H1 (cell line): ENCODE measurements around the gene TMEM250. TPM values are rescaled to one million over a fixed set of nuclear protein-coding genes. Genes with fewer than 3 reads are reported as not detected.

Source experiments
- CTCF ChIA-PET: fragments of 300-600 bp; sonication (Branson Sonifier 250); formaldehyde crosslinking; loops from one replicate; lab custom pipeline; 2021; ENCODE audit not compliant: partially characterized antibody; lab: Charles Lee
- POLR2A ChIA-PET: fragments of 300-600 bp; sonication (Branson Sonifier 250); formaldehyde crosslinking; loops from one replicate; lab custom pipeline; 2021; ENCODE audit warnings: inconsistent platforms; ENCODE audit not compliant: partially characterized antibody; lab: Charles Lee
- DNase-seq, 2 experiments: peaks; one replicate each; pipeline versions ENCODE4 v3.0.0 to v3.0.0-alpha.2; 2010 to 2022; ENCODE audit warnings: low spot score in 2 of 2, low read depth in 1 of 2, mixed read lengths in 1 of 2
- FAIRE-seq: peaks from 2 replicates; lab custom pipeline; 2011; peaks lifted over from hg19 to GRCh38; lab: Jason Lieb, UNC
- H2AFZ ChIP-seq: 2 replicates; pipeline ENCODE4 v1.8.1; 2012; ENCODE audit warnings: low read length, inconsistent platforms
- H2AK5ac ChIP-seq: 2 replicates; pipeline ENCODE4 v1.6.1; 2013; ENCODE audit warnings: low read depth, low read length
- H2BK120ac ChIP-seq: replicated peaks from 2 replicates; pipeline ENCODE3; 2013; ENCODE audit warnings: low read depth, low read length, inconsistent platforms
- H2BK12ac ChIP-seq: 2 replicates; pipeline ENCODE4 v1.6.1; 2013; ENCODE audit warnings: low read depth, low read length
- H2BK15ac ChIP-seq: 2 replicates; pipeline ENCODE4 v1.6.1; 2013; ENCODE audit warnings: low read length
- H2BK20ac ChIP-seq: 2 replicates; pipeline ENCODE4 v1.6.1; 2013; ENCODE audit warnings: low read length
- H2BK5ac ChIP-seq: 2 replicates; pipeline ENCODE4 v1.6.1; 2013; ENCODE audit warnings: low read depth, low read length
- H3K14ac ChIP-seq: 2 replicates; pipeline ENCODE4 v1.6.1; 2013; ENCODE audit warnings: inconsistent platforms; ENCODE audit not compliant: insufficient read length
- H3K18ac ChIP-seq: 2 replicates; pipeline ENCODE4 v1.6.1; 2013; ENCODE audit warnings: low read length; ENCODE audit errors: extremely low read depth
- H3K23ac ChIP-seq: 2 replicates; pipeline ENCODE4 v1.6.1; 2013; ENCODE audit warnings: inconsistent platforms; ENCODE audit not compliant: insufficient read length
- H3K23me2 ChIP-seq: 2 replicates; pipeline ENCODE4 v1.6.1; 2013; ENCODE audit warnings: low read depth, low read length
- H3K27ac ChIP-seq: 2 replicates; pipeline ENCODE4 v1.6.1; 2011; ENCODE audit warnings: low read depth, low read length, inconsistent platforms
- H3K27me3 ChIP-seq, 4 experiments: replicated peaks in 1 of 4; 1 replicate in 1 of 4; 2 replicates in 3 of 4; pipeline versions ENCODE4 v1.6.1 to v1.8.1; 2011 to 2013; ENCODE audit warnings: low read length in 3 of 4, mild to moderate bottlenecking in 3 of 4, inconsistent platforms in 2 of 4, mixed read lengths in 2 of 4, moderate library complexity in 1 of 4; ENCODE audit not compliant: control insufficient read depth in 3 of 4, insufficient read depth in 3 of 4; ENCODE audit errors: extremely low read depth in 1 of 4
- H3K36me3 ChIP-seq, 4 experiments: 2 replicates each; pipeline versions ENCODE4 v1.6.1 to v1.8.1; 2011 to 2013; ENCODE audit warnings: mild to moderate bottlenecking in 4 of 4, low read length in 3 of 4, moderate library complexity in 2 of 4, control low read depth in 1 of 4, inconsistent platforms in 1 of 4; ENCODE audit not compliant: insufficient read depth in 4 of 4, control insufficient read depth in 2 of 4
- H3K4ac ChIP-seq: replicated peaks from 2 replicates; pipeline ENCODE3; 2013; ENCODE audit warnings: low read length, low read depth, mixed read lengths, inconsistent platforms; ENCODE audit not compliant: insufficient read length
- H3K4me1 ChIP-seq, 4 experiments: replicated peaks in 1 of 4; 1 replicate in 1 of 4; 2 replicates in 3 of 4; pipeline versions ENCODE4 v1.6.1 to v1.8.1; 2011 to 2013; ENCODE audit warnings: low read length in 3 of 4, inconsistent platforms in 2 of 4, mixed read lengths in 1 of 4; ENCODE audit not compliant: insufficient read depth in 4 of 4, control insufficient read depth in 3 of 4
- H3K4me2 ChIP-seq, 2 experiments: 2 replicates each; pipeline versions ENCODE4 v1.6.1 to v1.8.1; 2011 to 2013; ENCODE audit warnings: low read depth in 2 of 2, low read length in 2 of 2, control low read depth in 1 of 2, inconsistent platforms in 1 of 2, mild to moderate bottlenecking in 1 of 2; ENCODE audit not compliant: insufficient read depth in 1 of 2
- H3K4me3 ChIP-seq, 4 experiments: fragments of 200-600, 300-600 bp in 1 of 4; sonication (generic), shearing (Covaris generic), sonication (Bioruptor Twin) in 1 of 4; 2 replicates each; pipeline versions ENCODE4 v1.5.1 to v1.8.1; 2011 to 2016; ENCODE audit warnings: low read length in 4 of 4, low read depth in 3 of 4, control low read depth in 2 of 4, inconsistent platforms in 2 of 4, mild to moderate bottlenecking in 2 of 4, mixed read lengths in 1 of 4, moderate library complexity in 1 of 4; ENCODE audit not compliant: insufficient read depth in 2 of 4; ENCODE audit errors: extremely low read depth in 1 of 4
- H3K56ac ChIP-seq: replicated peaks from 2 replicates; pipeline ENCODE3; 2013; ENCODE audit warnings: low read depth, mild to moderate bottlenecking, mixed read lengths, low read length, inconsistent platforms; ENCODE audit not compliant: insufficient read length
- H3K79me1 ChIP-seq: 2 replicates; pipeline ENCODE4 v1.6.1; 2013; ENCODE audit warnings: low read depth, low read length, control low read depth
- H3K79me2 ChIP-seq, 2 experiments: 2 replicates each; pipeline versions ENCODE4 v1.6.1 to v1.8.1; 2012 to 2013; ENCODE audit warnings: low read length in 2 of 2, mild to moderate bottlenecking in 2 of 2, inconsistent platforms in 1 of 2; ENCODE audit not compliant: insufficient read depth in 2 of 2, control insufficient read depth in 1 of 2
- H3K9ac ChIP-seq, 4 experiments: replicated peaks in 1 of 4; 1 replicate in 1 of 4; 2 replicates in 3 of 4; pipeline versions ENCODE4 v1.6.1 to v1.8.1; 2011 to 2013; ENCODE audit warnings: low read depth in 3 of 4, low read length in 3 of 4, control low read depth in 2 of 4, mild to moderate bottlenecking in 2 of 4, moderate library complexity in 2 of 4, inconsistent platforms in 1 of 4; ENCODE audit errors: extremely low read depth in 1 of 4
- H3K9me3 ChIP-seq, 2 experiments: 2 replicates each; pipeline versions ENCODE4 v1.6.1 to v1.8.1; 2012 to 2013; ENCODE audit warnings: mild to moderate bottlenecking in 2 of 2, moderate library complexity in 2 of 2, control low read depth in 1 of 2, inconsistent platforms in 1 of 2, low read depth in 1 of 2, low read length in 1 of 2, mixed read lengths in 1 of 2; ENCODE audit not compliant: insufficient read depth in 2 of 2
- H4K20me1 ChIP-seq, 2 experiments: replicated peaks in 1 of 2; 2 replicates each; pipeline versions ENCODE3 to v1.8.1; 2011 to 2013; ENCODE audit warnings: inconsistent platforms in 2 of 2, low read length in 2 of 2, mild to moderate bottlenecking in 1 of 2; ENCODE audit not compliant: insufficient read depth in 2 of 2, control insufficient read depth in 1 of 2
- H4K5ac ChIP-seq: 2 replicates; pipeline ENCODE4 v1.6.1; 2013; ENCODE audit warnings: low read length, low read depth, mixed read lengths, inconsistent platforms; ENCODE audit not compliant: insufficient read length
- H4K8ac ChIP-seq: 2 replicates; pipeline ENCODE4 v1.8.0; 2013; ENCODE audit warnings: mild to moderate bottlenecking, moderate library complexity, low read length, inconsistent platforms; ENCODE audit not compliant: insufficient read depth; ENCODE audit errors: extremely low read depth
- H4K91ac ChIP-seq: replicated peaks from 2 replicates; pipeline ENCODE3; 2013; ENCODE audit warnings: low read length, mixed read lengths, inconsistent platforms; ENCODE audit not compliant: insufficient read length
- CHD1 ChIP-seq: IDR thresholded peaks from 2 replicates; pipeline ENCODE4 v1.6.1; 2012; ENCODE audit warnings: low read depth, low read length, improper control_type of control experiment
- CREB1 ChIP-seq: IDR thresholded peaks from 2 replicates; pipeline ENCODE4 v1.6.1; 2012; ENCODE audit warnings: inconsistent platforms
- GABPA ChIP-seq: IDR thresholded peaks from 2 replicates; pipeline ENCODE4 v1.6.1; 2011; ENCODE audit warnings: mild to moderate bottlenecking, low read length, moderate library complexity, borderline replicate concordance; ENCODE audit not compliant: insufficient read depth
- HDAC2 ChIP-seq, 2 experiments: fragments of 300-600 bp in 1 of 2; sonication (generic) in 1 of 2; IDR thresholded peaks; 2 replicates each; pipeline ENCODE4 v1.6.1; 2011 to 2012; ENCODE audit warnings: low read depth in 2 of 2, low read length in 2 of 2, mild to moderate bottlenecking in 2 of 2, moderate library complexity in 2 of 2, borderline replicate concordance in 1 of 2, inconsistent platforms in 1 of 2
- JUN ChIP-seq: IDR thresholded peaks from 2 replicates; pipeline ENCODE4 v1.6.1; 2011; ENCODE audit warnings: low read depth, mild to moderate bottlenecking, improper control_type of control experiment, low read length
- MAFK ChIP-seq: IDR thresholded peaks from 2 replicates; pipeline ENCODE4 v1.6.1; 2012; ENCODE audit warnings: low read depth, mild to moderate bottlenecking, improper control_type of control experiment, low read length
- NANOG ChIP-seq: IDR thresholded peaks from 2 replicates; pipeline ENCODE4 v1.6.1; 2011; ENCODE audit warnings: low read length, low read depth, mild to moderate bottlenecking, inconsistent platforms; ENCODE audit not compliant: insufficient read depth, poor library complexity, severe bottlenecking
- RAD21 ChIP-seq, 2 experiments: IDR thresholded peaks in 1 of 2; conservative IDR thresholded peaks in 1 of 2; 2 replicates each; pipeline ENCODE4 v1.6.1; 2011; ENCODE audit warnings: low read depth in 2 of 2, low read length in 2 of 2, improper control_type of control experiment in 1 of 2, inconsistent platforms in 1 of 2, mild to moderate bottlenecking in 1 of 2, moderate library complexity in 1 of 2
- SAP30 ChIP-seq: fragments of 300-600 bp; sonication (generic); IDR thresholded peaks from 2 replicates; pipeline ENCODE4 v1.7.1; 2012; ENCODE audit warnings: low read length, moderate library complexity, mild to moderate bottlenecking, inconsistent platforms; ENCODE audit not compliant: insufficient read depth, insufficient replicate concordance
- TAF7 ChIP-seq: optimal IDR thresholded peaks from 2 replicates; pipeline ENCODE3; 2011; ENCODE audit warnings: low read depth, mild to moderate bottlenecking, inconsistent platforms, low read length, moderate library complexity, borderline replicate concordance
- WGBS, 2 experiments: shearing (Covaris generic) in 1 of 2; methylation state at CpG; one replicate each; pipeline versions ENCODE4 v1.1.6 to v1.1.7; 2013 to 2015; ENCODE audit warnings: low lambda C conversion rate in 2 of 2, mixed read lengths in 2 of 2, inconsistent platforms in 1 of 2, low coverage in 1 of 2, missing lambda C conversion rate in 1 of 2; ENCODE audit not compliant: insufficient replicate concordance in 2 of 2, insufficient coverage in 1 of 2, insufficient read length in 1 of 2; ENCODE audit errors: extremely low coverage in 1 of 2, missing lambda C conversion rate in 1 of 2; 5-methylcytosine and 5-hydroxymethylcytosine counted together
- polyA plus RNA-seq, 7 experiments: library from polyadenylated mRNA; depleted of rRNA in 3 of 7; stranded (reverse) in 5 of 7; unstranded in 2 of 7; fragments of >200 nt in 5 of 7; fragments of 200-250 nt in 2 of 7; gene quantifications; 1 replicate in 5 of 7; 2 replicates in 1 of 7; 4 replicates in 1 of 7; pipeline versions ENCODE4 v1.2.1 to v1.2.3, GENCODE V29; 2011 to 2013; ENCODE audit warnings: missing spikeins in 2 of 7, mixed read lengths in 2 of 7
- total RNA-seq: library from RNA; stranded (reverse); fragmentation: NEBNext Ultra II Directional; extraction: Animal tissue kit (Norgen Biotek cat#: 25700); gene quantifications from 2 replicates; pipeline ENCODE4 v1.2.1, GENCODE V29; 2021
- TF ChIP-seq, protein P1 (sequence below): IDR thresholded peaks from 2 replicates; pipeline ENCODE4 v1.6.1; 2012; ENCODE audit warnings: low read length, inconsistent platforms

TMEM250 gene
- total and polyA plus RNA-seq, 2 of the 8 experiments (the other 6 are each of a cell fraction or from before 2014, with no cell fraction given): 22.3 to 34.9 TPM

GRCh38 chr9:136089697-136090045, 29.0 kb downstream of the TMEM250 start:
- no peak overlapping the region for H2AK5ac ChIP-seq
- TF ChIP-seq RAD21 (IDR thresholded peaks at IDR 0.05 in 1 of 2, conservative IDR thresholded peaks at IDR 0.05 in 1 of 2; ENCODE audit: low read depth in 2 of 2, low read length in 2 of 2) (no peak), NANOG (no peak), TAF7 (no peak), SAP30 (no peak), GABPA (no peak), JUN (no peak), CREB1 (no peak), CHD1 (no peak), MAFK (no peak), HDAC2 (IDR thresholded peaks at IDR 0.05; ENCODE audit: borderline replicate concordance in 1 of 2, low read depth in 2 of 2, low read length in 2 of 2) (no peak)
- TF ChIP-seq, protein P1, sequence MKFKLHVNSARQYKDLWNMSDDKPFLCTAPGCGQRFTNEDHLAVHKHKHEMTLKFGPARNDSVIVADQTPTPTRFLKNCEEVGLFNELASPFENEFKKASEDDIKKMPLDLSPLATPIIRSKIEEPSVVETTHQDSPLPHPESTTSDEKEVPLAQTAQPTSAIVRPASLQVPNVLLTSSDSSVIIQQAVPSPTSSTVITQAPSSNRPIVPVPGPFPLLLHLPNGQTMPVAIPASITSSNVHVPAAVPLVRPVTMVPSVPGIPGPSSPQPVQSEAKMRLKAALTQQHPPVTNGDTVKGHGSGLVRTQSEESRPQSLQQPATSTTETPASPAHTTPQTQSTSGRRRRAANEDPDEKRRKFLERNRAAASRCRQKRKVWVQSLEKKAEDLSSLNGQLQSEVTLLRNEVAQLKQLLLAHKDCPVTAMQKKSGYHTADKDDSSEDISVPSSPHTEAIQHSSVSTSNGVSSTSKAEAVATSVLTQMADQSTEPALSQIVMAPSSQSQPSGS: no peak

More at GRCh38 chr9:136089697-136090045, 29.0 kb downstream of the TMEM250 start:
- Histone ChIP-seq H3K4ac (no peak overlapping the region), H3K23ac (no peak overlapping the region), H4K20me1 (peaks cover 3 to 5% of the 10 kb centered on the region in 2 experiments), H2BK20ac (no peak overlapping the region), H3K79me2 (peaks cover 0 to 6% of the 10 kb centered on the region in 2 experiments; a peak in 1 of 4 replicates), H3K14ac (no peak overlapping the region), H2BK120ac (no peak overlapping the region), H2BK12ac (no peak overlapping the region), H2BK5ac (no peak overlapping the region), H3K56ac (no peak overlapping the region), H3K79me1 (no peaks in the 10 kb centered on the region; the same call in 1 of the 2 replicates), H3K9me3 (no peaks in the 10 kb centered on the region), H3K4me1 (peaks cover 0 to 39% (median 21%) of the 10 kb centered on the region in 4 experiments; a peak in 6 of 7 replicates), H3K9ac (no peak overlapping the region), H3K4me3 (no peak overlapping the region), H3K18ac (no peak overlapping the region), H3K27ac (no peak overlapping the region), H2BK15ac (no peak overlapping the region), H4K5ac (no peak overlapping the region), H3K23me2 (peaks cover 8% of the 10 kb centered on the region; the same call in 1 of the 2 replicates), H4K8ac (no peak overlapping the region), H3K27me3 (peaks cover 2 to 18% (median 13%) of the 10 kb centered on the region in 4 experiments; a peak in 6 of 7 replicates), H3K36me3 (no peaks in the 10 kb centered on the region), H3K4me2 (no peak overlapping the region), H2AFZ (no peak overlapping the region), H4K91ac (no peak overlapping the region)
- WGBS, 2 experiments: 75% methylated on average over 3 of the region's 3 CpGs; no CpG with 5 or more reads in 1 of the 2 experiments
- DNase-seq (no peak), FAIRE-seq (no peak)
- ChIA-PET POLR2A (interaction anchor here (0.8 to 1.6 kb wide), 3 partner anchors 22 to 38 kb away, joined by 3 to 5 read pairs (median 4); no protein-coding TSS in a partner anchor), CTCF (interaction anchor here (0.7 to 2.9 kb wide), 5 partner anchors 16 to 122 kb away, joined by 4 to 17 read pairs (median 4); no protein-coding TSS in a partner anchor)
